Measurements from ENCODE around the gene ENTPD2. TPM values are rescaled to one million over a fixed set of nuclear protein-coding genes. Genes with fewer than 3 reads are reported as not detected.
A peak's percentile ranks its signal among the peaks of the same experiment; 100 is the strongest.

The ENTPD2 gene
- total and polyA plus RNA-seq, 10 of the 15 experiments (the other 5 are each of a cell fraction or from before 2014, with no cell fraction given), result 0.15 to 1.8 (median 0.65) TPM; not detected in 2

DNA sequence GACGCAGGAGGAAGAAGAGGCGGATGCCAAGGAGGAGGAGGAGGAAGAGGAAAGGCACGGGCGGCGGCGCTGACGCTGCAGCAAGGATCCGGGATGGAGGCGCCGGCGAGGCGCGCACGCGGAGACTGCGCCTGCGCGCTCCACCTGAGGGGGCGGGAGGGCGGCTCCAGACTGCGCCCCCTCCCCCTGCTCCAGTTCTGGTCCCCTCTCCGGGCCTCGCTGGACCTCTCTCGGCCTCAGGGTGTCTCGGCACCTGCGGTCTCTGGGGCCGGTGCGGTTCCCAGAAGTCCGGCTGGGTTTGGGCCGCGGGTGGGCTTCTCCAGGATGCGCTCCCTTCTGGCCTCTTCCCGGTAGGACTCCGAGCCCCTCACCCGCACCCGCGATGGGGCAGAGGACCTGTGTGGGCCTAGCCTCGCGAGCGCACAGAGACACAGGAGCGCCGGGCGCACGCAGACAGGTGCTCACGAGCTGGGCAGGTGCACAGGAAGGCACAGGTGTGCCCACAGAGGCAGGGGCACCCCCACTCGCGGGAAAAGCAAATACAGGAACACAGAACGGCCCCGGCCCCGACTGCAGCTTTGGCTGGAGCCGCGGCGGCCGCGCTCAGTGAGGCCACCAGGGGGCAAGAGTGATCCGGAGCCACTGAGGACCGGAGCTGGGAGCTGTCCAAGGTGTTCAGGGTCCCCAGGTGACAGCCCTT lies 7.6 kb downstream of the ENTPD2 start, which contains the start of gene NPDC1 (continued):
- TF ChIP-seq, protein P1, sequence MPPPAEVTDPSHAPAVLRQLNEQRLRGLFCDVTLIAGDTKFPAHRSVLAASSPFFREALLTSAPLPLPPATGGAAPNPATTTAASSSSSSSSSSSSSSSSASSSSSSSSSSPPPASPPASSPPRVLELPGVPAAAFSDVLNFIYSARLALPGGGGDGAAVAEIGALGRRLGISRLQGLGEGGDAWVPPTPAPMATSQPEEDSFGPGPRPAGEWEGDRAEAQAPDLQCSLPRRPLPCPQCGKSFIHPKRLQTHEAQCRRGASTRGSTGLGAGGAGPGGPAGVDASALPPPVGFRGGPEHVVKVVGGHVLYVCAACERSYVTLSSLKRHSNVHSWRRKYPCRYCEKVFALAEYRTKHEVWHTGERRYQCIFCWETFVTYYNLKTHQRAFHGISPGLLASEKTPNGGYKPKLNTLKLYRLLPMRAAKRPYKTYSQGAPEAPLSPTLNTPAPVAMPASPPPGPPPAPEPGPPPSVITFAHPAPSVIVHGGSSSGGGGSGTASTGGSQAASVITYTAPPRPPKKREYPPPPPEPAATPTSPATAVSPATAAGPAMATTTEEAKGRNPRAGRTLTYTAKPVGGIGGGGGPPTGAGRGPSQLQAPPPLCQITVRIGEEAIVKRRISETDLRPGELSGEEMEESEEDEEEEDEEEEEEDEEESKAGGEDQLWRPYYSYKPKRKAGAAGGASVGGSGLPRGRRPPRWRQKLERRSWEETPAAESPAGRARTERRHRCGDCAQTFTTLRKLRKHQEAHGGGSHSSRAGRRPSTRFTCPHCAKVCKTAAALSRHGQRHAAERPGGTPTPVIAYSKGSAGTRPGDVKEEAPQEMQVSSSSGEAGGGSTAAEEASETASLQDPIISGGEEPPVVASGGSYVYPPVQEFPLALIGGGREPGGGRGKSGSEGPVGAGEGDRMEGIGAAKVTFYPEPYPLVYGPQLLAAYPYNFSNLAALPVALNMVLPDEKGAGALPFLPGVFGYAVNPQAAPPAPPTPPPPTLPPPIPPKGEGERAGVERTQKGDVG (CRISPR knock-in tag; IDR thresholded peaks at IDR 0.05), result no peak
- TF ChIP-seq, protein P2, sequence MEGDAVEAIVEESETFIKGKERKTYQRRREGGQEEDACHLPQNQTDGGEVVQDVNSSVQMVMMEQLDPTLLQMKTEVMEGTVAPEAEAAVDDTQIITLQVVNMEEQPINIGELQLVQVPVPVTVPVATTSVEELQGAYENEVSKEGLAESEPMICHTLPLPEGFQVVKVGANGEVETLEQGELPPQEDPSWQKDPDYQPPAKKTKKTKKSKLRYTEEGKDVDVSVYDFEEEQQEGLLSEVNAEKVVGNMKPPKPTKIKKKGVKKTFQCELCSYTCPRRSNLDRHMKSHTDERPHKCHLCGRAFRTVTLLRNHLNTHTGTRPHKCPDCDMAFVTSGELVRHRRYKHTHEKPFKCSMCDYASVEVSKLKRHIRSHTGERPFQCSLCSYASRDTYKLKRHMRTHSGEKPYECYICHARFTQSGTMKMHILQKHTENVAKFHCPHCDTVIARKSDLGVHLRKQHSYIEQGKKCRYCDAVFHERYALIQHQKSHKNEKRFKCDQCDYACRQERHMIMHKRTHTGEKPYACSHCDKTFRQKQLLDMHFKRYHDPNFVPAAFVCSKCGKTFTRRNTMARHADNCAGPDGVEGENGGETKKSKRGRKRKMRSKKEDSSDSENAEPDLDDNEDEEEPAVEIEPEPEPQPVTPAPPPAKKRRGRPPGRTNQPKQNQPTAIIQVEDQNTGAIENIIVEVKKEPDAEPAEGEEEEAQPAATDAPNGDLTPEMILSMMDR (IDR thresholded peaks at IDR 0.05 in 2 of 3, conservative IDR thresholded peaks at IDR 0.05 in 1 of 3; ENCODE audit: control insufficient read depth in 2 of 3, extremely low read depth in 1 of 3, insufficient read depth in 1 of 3, low read depth in 3 of 3, low read length in 3 of 3), result peak; percentile 82 to 95 (median 93)
- TF ChIP-seq RCOR1 (conservative IDR thresholded peaks at IDR 0.05; ENCODE audit: low read depth, low read length), result 0 out of 2 replicates have a peak, but pooled peaks have one; percentile 75
- peak; percentile 66; the same call in 1 of the 2 replicates for TF ChIP-seq YY1 (IDR thresholded peaks at IDR 0.05; ENCODE audit: low read depth, low read length)
- TF ChIP-seq SREBF2 (IDR thresholded peaks at IDR 0.05; ENCODE audit: low read length), result no peak
- no peak for TF ChIP-seq WRNIP1 (IDR thresholded peaks at IDR 0.05; ENCODE audit: borderline replicate concordance, low read depth, low read length)
- TF ChIP-seq BHLHE40 (IDR thresholded peaks at IDR 0.05; ENCODE audit: borderline replicate concordance in 1 of 2, low read depth in 2 of 2, low read length in 1 of 2), result peak in 1 of 2 experiments; percentile 12; a peak in 1 of 4 replicates
- peak; percentile 35 for TF ChIP-seq SUZ12 (IDR thresholded peaks at IDR 0.05; ENCODE audit: unreplicated experiment)
- no peak for TF ChIP-seq JUND (IDR thresholded peaks at IDR 0.05; ENCODE audit: low read depth, low read length)
- TF ChIP-seq, protein P3, sequence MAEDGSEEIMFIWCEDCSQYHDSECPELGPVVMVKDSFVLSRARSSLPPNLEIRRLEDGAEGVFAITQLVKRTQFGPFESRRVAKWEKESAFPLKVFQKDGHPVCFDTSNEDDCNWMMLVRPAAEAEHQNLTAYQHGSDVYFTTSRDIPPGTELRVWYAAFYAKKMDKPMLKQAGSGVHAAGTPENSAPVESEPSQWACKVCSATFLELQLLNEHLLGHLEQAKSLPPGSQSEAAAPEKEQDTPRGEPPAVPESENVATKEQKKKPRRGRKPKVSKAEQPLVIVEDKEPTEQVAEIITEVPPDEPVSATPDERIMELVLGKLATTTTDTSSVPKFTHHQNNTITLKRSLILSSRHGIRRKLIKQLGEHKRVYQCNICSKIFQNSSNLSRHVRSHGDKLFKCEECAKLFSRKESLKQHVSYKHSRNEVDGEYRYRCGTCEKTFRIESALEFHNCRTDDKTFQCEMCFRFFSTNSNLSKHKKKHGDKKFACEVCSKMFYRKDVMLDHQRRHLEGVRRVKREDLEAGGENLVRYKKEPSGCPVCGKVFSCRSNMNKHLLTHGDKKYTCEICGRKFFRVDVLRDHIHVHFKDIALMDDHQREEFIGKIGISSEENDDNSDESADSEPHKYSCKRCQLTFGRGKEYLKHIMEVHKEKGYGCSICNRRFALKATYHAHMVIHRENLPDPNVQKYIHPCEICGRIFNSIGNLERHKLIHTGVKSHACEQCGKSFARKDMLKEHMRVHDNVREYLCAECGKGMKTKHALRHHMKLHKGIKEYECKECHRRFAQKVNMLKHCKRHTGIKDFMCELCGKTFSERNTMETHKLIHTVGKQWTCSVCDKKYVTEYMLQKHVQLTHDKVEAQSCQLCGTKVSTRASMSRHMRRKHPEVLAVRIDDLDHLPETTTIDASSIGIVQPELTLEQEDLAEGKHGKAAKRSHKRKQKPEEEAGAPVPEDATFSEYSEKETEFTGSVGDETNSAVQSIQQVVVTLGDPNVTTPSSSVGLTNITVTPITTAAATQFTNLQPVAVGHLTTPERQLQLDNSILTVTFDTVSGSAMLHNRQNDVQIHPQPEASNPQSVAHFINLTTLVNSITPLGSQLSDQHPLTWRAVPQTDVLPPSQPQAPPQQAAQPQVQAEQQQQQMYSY (CRISPR knock-in tag; IDR thresholded peaks at IDR 0.05), result no peak
- no peak for TF ChIP-seq MTA2 (IDR thresholded peaks at IDR 0.05; ENCODE audit: low read depth)
- TF ChIP-seq TCF12 (IDR thresholded peaks at IDR 0.05; ENCODE audit: low read depth, low read length), result peak; percentile 46; the same call in 1 of the 2 replicates
- no peak for TF ChIP-seq HCFC1 (IDR thresholded peaks at IDR 0.05; ENCODE audit: low read length)
- TF ChIP-seq MEF2A (IDR thresholded peaks at IDR 0.05; ENCODE audit: insufficient read depth, low read depth, low read length), result no peak
- TF ChIP-seq, protein P4, sequence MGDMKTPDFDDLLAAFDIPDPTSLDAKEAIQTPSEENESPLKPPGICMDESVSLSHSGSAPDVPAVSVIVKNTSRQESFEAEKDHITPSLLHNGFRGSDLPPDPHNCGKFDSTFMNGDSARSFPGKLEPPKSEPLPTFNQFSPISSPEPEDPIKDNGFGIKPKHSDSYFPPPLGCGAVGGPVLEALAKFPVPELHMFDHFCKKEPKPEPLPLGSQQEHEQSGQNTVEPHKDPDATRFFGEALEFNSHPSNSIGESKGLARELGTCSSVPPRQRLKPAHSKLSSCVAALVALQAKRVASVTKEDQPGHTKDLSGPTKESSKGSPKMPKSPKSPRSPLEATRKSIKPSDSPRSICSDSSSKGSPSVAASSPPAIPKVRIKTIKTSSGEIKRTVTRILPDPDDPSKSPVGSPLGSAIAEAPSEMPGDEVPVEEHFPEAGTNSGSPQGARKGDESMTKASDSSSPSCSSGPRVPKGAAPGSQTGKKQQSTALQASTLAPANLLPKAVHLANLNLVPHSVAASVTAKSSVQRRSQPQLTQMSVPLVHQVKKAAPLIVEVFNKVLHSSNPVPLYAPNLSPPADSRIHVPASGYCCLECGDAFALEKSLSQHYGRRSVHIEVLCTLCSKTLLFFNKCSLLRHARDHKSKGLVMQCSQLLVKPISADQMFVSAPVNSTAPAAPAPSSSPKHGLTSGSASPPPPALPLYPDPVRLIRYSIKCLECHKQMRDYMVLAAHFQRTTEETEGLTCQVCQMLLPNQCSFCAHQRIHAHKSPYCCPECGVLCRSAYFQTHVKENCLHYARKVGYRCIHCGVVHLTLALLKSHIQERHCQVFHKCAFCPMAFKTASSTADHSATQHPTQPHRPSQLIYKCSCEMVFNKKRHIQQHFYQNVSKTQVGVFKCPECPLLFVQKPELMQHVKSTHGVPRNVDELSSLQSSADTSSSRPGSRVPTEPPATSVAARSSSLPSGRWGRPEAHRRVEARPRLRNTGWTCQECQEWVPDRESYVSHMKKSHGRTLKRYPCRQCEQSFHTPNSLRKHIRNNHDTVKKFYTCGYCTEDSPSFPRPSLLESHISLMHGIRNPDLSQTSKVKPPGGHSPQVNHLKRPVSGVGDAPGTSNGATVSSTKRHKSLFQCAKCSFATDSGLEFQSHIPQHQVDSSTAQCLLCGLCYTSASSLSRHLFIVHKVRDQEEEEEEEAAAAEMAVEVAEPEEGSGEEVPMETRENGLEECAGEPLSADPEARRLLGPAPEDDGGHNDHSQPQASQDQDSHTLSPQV (IDR thresholded peaks at IDR 0.05), result no peak
- TF ChIP-seq ZSCAN29 (IDR thresholded peaks at IDR 0.05), result no peak
